Measurements from ENCODE around the gene ASCC1.
"Not testable (repeated sequence)": the region's sequence is repeated elsewhere in the genome, so short reads cannot be mapped to it uniquely, and the experiment has no call there.

Gene ASCC1

DNA sequence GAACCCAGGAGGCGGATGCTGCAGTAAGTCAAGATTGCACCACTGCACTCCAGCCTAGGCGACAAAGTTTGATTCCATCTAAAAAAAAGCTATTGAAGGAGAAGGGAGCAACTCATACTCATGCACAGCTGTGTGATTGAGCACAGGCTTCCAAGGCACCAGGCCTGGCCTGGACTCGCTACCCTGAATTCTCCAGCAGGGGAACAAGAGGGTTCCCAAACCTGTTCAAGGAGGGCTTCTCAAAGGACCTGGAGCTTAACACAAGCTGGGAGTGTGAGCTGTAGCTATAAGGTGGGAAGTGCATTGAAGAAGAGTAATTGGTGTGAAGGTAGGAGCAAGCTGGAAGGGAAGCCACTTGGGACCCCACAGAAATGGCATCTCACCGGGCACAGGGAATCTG lies 42.5 kb upstream of the ASCC1 start:
- Histone ChIP-seq H3K9me3 (ENCODE audit: control insufficient read depth, low read length) (no peaks in the 10 kb centered on the region), H3K4me1 (ENCODE audit: control insufficient read depth, insufficient read depth, low read length) (peaks cover 47% of the 10 kb centered on the region), H3K4me3 (ENCODE audit: insufficient read depth, low read depth, low read length) (no peak overlapping the region), H3K27me3 (ENCODE audit: control insufficient read depth, insufficient read depth, low read length, poor library complexity, severe bottlenecking) (no peaks in the 10 kb centered on the region), H3K36me3 (ENCODE audit: control insufficient read depth, insufficient read depth, low read length) (no peaks in the 10 kb centered on the region), H3K27ac (ENCODE audit: insufficient read depth, low read depth, low read length, poor library complexity, severe bottlenecking) (no peak overlapping the region)
- WGBS, 2 experiments: 93 to 94% methylated on average over 4 of the region's 4 CpGs

DNA sequence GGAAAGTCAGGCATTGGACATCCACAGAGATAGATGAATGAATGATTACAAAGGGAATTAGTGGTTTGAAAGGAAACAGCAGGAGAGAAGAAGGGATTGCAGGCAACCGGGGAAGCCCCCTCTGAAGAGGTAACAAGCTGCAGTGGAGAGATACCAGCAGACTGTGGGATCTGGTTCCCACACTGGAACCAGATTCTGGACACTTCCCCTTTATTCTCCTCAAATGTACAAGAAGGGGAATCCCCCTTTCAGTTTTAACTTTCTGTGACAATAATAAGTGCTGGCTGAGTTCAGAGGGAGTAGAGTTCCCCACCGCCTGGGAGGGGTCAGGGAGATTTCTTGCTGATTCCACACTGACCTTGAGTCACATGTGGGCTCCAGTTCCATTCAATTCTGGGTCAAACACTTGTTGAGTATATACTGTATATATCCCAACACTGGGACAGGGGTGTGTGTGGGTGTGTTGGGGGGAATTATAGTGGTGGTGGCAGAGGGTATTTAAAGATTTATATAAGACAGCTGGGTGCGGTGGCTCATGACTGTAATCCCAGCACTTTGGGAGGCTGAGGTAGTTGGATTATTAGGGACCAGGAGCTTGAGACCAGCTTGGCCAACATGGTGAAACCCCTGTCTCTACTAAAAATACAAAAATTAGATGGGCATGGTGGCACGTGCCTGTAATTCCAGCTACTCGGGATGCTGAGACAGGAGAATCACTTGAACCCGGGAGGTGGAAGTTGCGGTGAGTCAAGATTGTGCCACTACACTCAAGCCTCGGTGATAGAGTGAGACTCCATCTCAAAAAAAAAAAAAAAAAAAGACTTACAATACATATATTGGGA lies 41.2 kb upstream of the ASCC1 start:
- Histone ChIP-seq H3K27me3 (ENCODE audit: control insufficient read depth, insufficient read depth, low read length, poor library complexity, severe bottlenecking) (no peaks in the 10 kb centered on the region), H3K27ac (ENCODE audit: insufficient read depth, low read depth, low read length, poor library complexity, severe bottlenecking) (peak overlapping the region; percentile 36), H3K4me1 (ENCODE audit: control insufficient read depth, insufficient read depth, low read length) (peaks cover 47% of the 10 kb centered on the region), H3K4me3 (ENCODE audit: insufficient read depth, low read depth, low read length) (no peak overlapping the region), H3K36me3 (ENCODE audit: control insufficient read depth, insufficient read depth, low read length) (no peaks in the 10 kb centered on the region), H3K9me3 (ENCODE audit: control insufficient read depth, low read length) (no peaks in the 10 kb centered on the region)
- 76 to 79% methylated on average over 7 to 8 of the region's 8 CpGs for WGBS, 2 experiments

DNA sequence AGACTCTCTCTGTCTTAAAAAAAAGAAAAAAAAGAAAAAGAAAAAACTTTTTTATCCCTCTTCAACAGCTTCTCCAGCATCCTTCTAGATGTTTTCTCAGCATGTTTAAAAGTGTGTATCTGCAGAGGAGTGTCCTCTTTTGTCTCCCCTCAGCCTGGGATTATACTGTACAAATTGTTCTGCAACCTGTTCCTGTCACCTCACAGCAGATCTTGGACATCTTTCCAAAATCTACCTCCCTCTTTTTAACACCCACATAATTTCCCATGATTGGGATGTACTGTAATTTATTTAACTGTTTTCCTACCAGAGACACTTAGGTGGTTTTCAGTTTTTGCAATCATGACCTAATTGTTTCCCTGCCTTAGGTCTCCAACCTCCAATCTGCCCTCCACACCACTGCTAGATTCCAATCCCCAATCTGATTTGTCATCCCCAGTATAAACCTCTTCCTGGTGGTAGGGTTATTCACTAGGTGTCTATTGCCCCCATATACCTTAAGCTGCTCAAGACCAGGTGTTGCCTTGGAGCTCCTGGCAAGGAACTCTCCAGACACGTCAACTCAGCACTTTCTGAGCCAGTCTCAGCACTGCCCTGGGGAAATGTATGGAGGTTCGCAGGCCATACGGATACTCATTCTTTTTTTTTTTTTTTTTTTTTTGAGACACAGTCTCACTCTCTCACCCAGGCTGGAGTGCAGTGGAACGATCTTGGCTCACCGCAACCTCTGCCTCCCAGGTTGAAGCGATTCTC lies 40.1 kb upstream of the ASCC1 start:
- H3K4me3 ChIP-seq (ENCODE audit: insufficient read depth, low read depth, low read length): no peak overlapping the region
- H3K36me3 ChIP-seq (ENCODE audit: control insufficient read depth, insufficient read depth, low read length): no peaks in the 10 kb centered on the region
- H3K27me3 ChIP-seq (ENCODE audit: control insufficient read depth, insufficient read depth, low read length, poor library complexity, severe bottlenecking): no peaks in the 10 kb centered on the region
- 94% methylated on average over 6 of the region's 6 CpGs for WGBS, 2 experiments
- H3K27ac ChIP-seq (ENCODE audit: insufficient read depth, low read depth, low read length, poor library complexity, severe bottlenecking): no peak overlapping the region
- no peaks in the 10 kb centered on the region for H3K9me3 ChIP-seq (ENCODE audit: control insufficient read depth, low read length)
- peaks cover 37% of the 10 kb centered on the region for H3K4me1 ChIP-seq (ENCODE audit: control insufficient read depth, insufficient read depth, low read length)

DNA sequence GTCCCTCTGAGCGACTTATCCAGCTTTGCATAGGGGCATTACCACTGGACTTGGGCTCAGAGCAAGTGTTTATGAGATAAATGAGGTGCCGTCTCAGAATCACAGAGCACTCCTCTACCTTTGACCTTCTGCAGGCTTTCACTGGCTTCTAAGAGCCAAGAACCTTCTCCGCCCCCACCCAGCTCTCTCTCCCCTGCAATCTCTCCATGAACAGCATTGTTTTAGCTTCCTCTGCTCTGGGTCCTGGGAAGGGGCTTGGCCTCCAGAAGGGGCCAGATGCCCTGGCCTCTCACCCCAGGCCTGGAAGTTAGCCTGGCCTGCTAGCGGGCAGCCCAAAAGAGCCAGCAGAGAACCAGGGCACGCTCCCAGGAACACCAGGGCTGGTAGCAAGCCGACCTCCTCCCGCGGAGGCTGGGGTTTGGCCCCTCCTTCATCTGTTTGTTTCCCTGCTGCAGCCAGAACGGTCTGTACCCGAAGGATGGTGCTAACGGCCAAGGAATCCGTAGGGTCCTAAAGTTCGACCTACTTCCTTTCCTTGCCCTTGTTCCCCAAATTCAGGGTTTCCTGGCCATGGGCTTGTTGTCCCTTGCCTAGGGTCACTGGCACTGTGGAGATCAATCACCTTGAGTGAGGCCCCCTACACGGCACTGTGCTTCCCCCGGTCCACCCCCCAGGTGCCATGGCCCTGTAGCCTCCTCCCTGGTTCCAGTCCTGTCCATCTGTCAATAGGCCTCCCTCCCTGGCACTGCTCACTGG lies 38.9 kb upstream of the ASCC1 start:
- Histone ChIP-seq H3K36me3 (ENCODE audit: control insufficient read depth, insufficient read depth, low read length) (no peaks in the 10 kb centered on the region), H3K27me3 (ENCODE audit: control insufficient read depth, insufficient read depth, low read length, poor library complexity, severe bottlenecking) (no peaks in the 10 kb centered on the region), H3K4me3 (ENCODE audit: insufficient read depth, low read depth, low read length) (no peak overlapping the region), H3K4me1 (ENCODE audit: control insufficient read depth, insufficient read depth, low read length) (peaks cover 33% of the 10 kb centered on the region), H3K9me3 (ENCODE audit: control insufficient read depth, low read length) (no peaks in the 10 kb centered on the region), H3K27ac (ENCODE audit: insufficient read depth, low read depth, low read length, poor library complexity, severe bottlenecking) (peak overlapping the region; percentile 47)
- WGBS, 2 experiments: 15 to 21% methylated on average over 15 of the region's 15 CpGs

DNA sequence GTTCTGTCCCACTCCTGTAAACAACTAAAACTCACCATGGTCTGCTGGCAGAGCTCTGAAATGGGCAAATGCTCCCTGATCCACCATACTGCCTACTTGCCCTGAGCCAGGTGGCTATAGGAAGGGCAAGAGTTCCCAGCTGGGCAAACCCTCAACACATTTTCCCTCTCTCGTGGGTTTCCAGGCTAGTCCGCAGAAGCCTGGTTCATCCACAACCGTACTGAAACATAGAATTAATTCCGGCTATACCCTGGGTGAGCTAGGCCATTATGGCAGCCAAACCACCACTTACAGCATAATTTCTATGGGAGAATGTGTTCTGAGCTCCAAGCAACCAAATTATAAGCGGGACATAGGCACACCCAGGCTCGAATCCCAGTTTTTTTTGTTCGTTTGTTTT lies 37.5 kb upstream of the ASCC1 start:
- Histone ChIP-seq H3K9me3 (ENCODE audit: control insufficient read depth, low read length) (no peaks in the 10 kb centered on the region), H3K27me3 (ENCODE audit: control insufficient read depth, insufficient read depth, low read length, poor library complexity, severe bottlenecking) (no peaks in the 10 kb centered on the region), H3K27ac (ENCODE audit: insufficient read depth, low read depth, low read length, poor library complexity, severe bottlenecking) (no peak overlapping the region), H3K4me1 (ENCODE audit: control insufficient read depth, insufficient read depth, low read length) (peaks cover 23% of the 10 kb centered on the region), H3K4me3 (ENCODE audit: insufficient read depth, low read depth, low read length) (no peak overlapping the region), H3K36me3 (ENCODE audit: control insufficient read depth, insufficient read depth, low read length) (no peaks in the 10 kb centered on the region)
- whole genome bisulfite sequencing, 2 experiments: 92 to 96% methylated on average over 7 of the region's 7 CpGs

DNA sequence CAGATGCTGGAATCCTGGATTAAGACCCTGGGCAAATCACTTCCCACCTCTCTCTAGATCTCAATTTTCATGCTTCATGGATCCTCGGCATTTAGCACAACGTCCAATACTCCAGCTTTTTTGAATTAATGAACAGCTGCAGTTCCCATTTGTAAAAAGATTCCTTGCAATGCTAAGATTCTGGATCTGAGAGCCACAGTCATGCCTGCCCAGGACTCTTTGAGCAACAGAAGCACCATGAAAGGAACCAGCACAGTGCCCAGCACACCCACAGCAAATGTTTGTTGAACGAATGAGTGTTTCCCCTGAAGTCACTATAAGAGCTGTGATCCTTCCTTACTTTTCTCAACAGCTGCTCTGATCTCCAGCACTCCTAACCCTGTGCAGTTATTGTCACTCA lies 36.9 kb upstream of the ASCC1 start:
- peaks cover 27% of the 10 kb centered on the region for H3K4me1 ChIP-seq (ENCODE audit: control insufficient read depth, insufficient read depth, low read length)

DNA sequence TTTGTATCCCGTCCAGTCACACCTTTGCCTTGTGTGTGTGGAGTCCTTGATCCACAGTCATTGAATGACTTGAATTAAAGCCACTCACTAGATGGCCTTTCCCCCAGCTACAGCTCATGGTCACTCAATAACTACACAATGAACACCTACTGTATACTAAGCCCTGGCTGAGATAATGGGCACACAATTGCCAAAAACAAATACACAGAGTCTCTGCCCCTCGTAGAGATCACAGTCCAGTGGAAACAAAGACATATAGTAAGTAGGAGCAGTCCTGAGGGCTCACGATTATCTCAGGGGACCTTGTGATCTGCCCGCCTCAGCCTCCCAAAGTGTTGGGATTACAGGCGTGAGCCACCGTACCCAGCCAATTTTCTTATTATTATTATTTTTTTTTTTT lies 35.6 kb upstream of the ASCC1 start:
- Histone ChIP-seq H3K4me1 (ENCODE audit: control insufficient read depth, insufficient read depth, low read length) (peaks cover 29% of the 10 kb centered on the region), H3K27ac (ENCODE audit: insufficient read depth, low read depth, low read length, poor library complexity, severe bottlenecking) (no peak overlapping the region), H3K36me3 (ENCODE audit: control insufficient read depth, insufficient read depth, low read length) (no peaks in the 10 kb centered on the region), H3K9me3 (ENCODE audit: control insufficient read depth, low read length) (no peaks in the 10 kb centered on the region), H3K27me3 (ENCODE audit: control insufficient read depth, insufficient read depth, low read length, poor library complexity, severe bottlenecking) (no peaks in the 10 kb centered on the region), H3K4me3 (ENCODE audit: insufficient read depth, low read depth, low read length) (no peak overlapping the region)
- 88 to 89% methylated on average over 4 to 5 of the region's 6 CpGs for WGBS, 2 experiments

More for the DNA sequence above, 36.9 kb upstream of the ASCC1 start:
- H3K4me3 ChIP-seq (ENCODE audit: insufficient read depth, low read depth, low read length): no peak overlapping the region
- WGBS, 2 experiments: 91 to 97% methylated on average over 3 of the region's 3 CpGs
- no peak overlapping the region for H3K27ac ChIP-seq (ENCODE audit: insufficient read depth, low read depth, low read length, poor library complexity, severe bottlenecking)
- no peaks in the 10 kb centered on the region for H3K9me3 ChIP-seq (ENCODE audit: control insufficient read depth, low read length)
- no peaks in the 10 kb centered on the region for H3K36me3 ChIP-seq (ENCODE audit: control insufficient read depth, insufficient read depth, low read length)
- H3K27me3 ChIP-seq (ENCODE audit: control insufficient read depth, insufficient read depth, low read length, poor library complexity, severe bottlenecking): no peaks in the 10 kb centered on the region

DNA sequence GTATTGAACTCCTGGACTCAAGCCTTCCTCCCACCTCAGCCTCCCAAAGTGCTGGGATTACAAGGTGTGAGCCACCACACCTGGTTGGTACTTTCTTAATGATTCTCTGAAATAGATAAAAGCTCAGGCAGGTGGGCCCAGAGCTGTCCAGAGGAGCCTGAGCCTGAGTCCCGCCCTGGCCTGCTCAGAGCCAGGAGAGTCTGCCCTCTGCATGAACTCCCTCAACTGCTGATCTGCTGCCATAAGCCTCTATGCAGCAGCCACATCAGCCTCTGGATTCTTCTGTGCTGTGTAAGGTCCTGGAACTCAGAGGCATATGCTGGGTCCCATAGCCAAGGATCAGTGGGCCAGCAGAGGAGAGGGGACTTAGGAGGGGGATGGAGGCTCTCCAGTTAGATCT lies 34.6 kb upstream of the ASCC1 start:
- Histone ChIP-seq H3K4me3 (ENCODE audit: insufficient read depth, low read depth, low read length) (no peak overlapping the region), H3K9me3 (ENCODE audit: control insufficient read depth, low read length) (no peaks in the 10 kb centered on the region), H3K4me1 (ENCODE audit: control insufficient read depth, insufficient read depth, low read length) (peaks cover 29% of the 10 kb centered on the region), H3K27ac (ENCODE audit: insufficient read depth, low read depth, low read length, poor library complexity, severe bottlenecking) (no peak overlapping the region), H3K36me3 (ENCODE audit: control insufficient read depth, insufficient read depth, low read length) (no peaks in the 10 kb centered on the region), H3K27me3 (ENCODE audit: control insufficient read depth, insufficient read depth, low read length, poor library complexity, severe bottlenecking) (no peaks in the 10 kb centered on the region)
- WGBS, 2 experiments: 91 to 96% methylated on average over 1 of the region's 1 CpG

DNA sequence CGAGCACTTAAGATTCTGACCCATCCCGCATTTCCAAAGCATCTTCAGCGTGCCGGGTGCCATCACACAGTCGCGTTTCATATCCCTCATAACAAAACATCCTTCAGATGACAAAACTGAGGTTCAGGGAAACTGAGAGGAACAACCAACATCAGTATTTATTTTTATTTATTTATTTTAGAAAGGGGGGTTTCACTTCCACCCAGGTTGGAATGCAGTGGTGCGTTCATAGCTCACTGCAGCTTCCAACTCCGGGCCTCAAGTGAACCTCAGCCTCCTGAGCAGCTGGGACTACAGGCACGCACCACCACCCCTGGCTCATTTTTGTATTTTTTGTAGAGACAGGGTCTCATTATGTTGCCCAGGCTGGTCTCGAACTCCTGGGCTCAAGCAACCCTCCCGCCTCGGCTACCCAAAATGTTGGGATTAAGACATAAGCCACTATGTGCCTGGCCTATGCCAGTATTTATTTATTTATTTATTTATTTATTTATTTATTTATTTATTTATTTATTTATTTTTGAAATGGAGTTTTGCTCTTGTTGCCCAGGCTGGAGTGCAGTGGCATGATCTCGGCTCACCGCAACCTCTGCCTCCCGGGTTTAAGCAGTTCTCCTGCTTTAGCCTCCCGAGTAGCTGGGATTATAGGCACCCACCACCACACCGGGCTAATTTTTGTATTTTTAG lies 33.2 kb upstream of the ASCC1 start:
- H3K4me3 ChIP-seq (ENCODE audit: insufficient read depth, low read depth, low read length); H3K36me3 ChIP-seq (ENCODE audit: control insufficient read depth, insufficient read depth, low read length); H3K27ac ChIP-seq (ENCODE audit: insufficient read depth, low read depth, low read length, poor library complexity, severe bottlenecking); H3K27me3 ChIP-seq (ENCODE audit: control insufficient read depth, insufficient read depth, low read length, poor library complexity, severe bottlenecking); H3K9me3 ChIP-seq (ENCODE audit: control insufficient read depth, low read length): not testable (repeated sequence)
- WGBS, 2 experiments: 94 to 95% methylated on average over 17 of the region's 17 CpGs
- peaks cover 17% of the 10 kb centered on the region for H3K4me1 ChIP-seq (ENCODE audit: control insufficient read depth, insufficient read depth, low read length)

Data from ectodermal cell (in vitro differentiated cells).